Fibroblast of lung (primary cell): ENCODE results near the gene MB.

Experiments used
- CTCF ChIP-seq, 2 donors: IDR thresholded peaks in 1 of 2; conservative IDR thresholded peaks in 1 of 2; 1 replicate in 1 of 2; 2 replicates in 1 of 2; pipeline ENCODE4 v1.5.1; 2011 to 2012; ENCODE audit warnings: low read length in 2 of 2, control low read depth in 1 of 2, inconsistent platforms in 1 of 2, low read depth in 1 of 2, mild to moderate bottlenecking in 1 of 2
- EZH2 ChIP-seq: IDR thresholded peaks from 2 replicates; pipeline ENCODE4 v1.5.1; 2012; ENCODE audit warnings: low read length, control low read depth, mild to moderate bottlenecking; ENCODE audit errors: missing control alignments

GRCh38 chr22:35570686-35571194 is 46.4 kb downstream of the MB start:
- no peak for TF ChIP-seq CTCF (conservative IDR thresholded peaks at IDR 0.05 in 1 of 2, IDR thresholded peaks at IDR 0.05 in 1 of 2; ENCODE audit: low read depth in 1 of 2, low read length in 2 of 2)
- no peak for TF ChIP-seq EZH2
